Measurements from ENCODE around the gene AGA. TPM values are rescaled to one million over a fixed set of nuclear protein-coding genes. Genes with fewer than 3 reads are reported as not detected.

Gene AGA
- total RNA-seq, 1 experiment from 2014 or later: 18.3 TPM

GRCh38 chr4:177391953-177392352, 50.3 kb downstream of the AGA start:
- BruUV-seq (replicated peaks): no TSS peak
- H3K27me3 Mint-ChIP-seq (ENCODE audit: insufficient read depth, unreplicated experiment): no peaks in the 10 kb centered on the region
- no peaks in the 10 kb centered on the region for H3K36me3 Mint-ChIP-seq (ENCODE audit: insufficient read depth, unreplicated experiment)
- H3K4me3 Mint-ChIP-seq (ENCODE audit: unreplicated experiment): no peak overlapping the region
- peak; percentile 45 for DNase-seq (ENCODE audit: unreplicated experiment)
- no peak overlapping the region for H3K27ac Mint-ChIP-seq (ENCODE audit: low read depth, unreplicated experiment)
- intact Hi-C loops (cut with micrococcal nuclease): no loop called here
- TF ChIP-seq CTCF (IDR thresholded peaks at IDR 0.05; ENCODE audit: unreplicated experiment): no peak
- ChIA-PET POLR2A (no interaction called here), CTCF (no interaction called here)
- H3K4me1 Mint-ChIP-seq (ENCODE audit: insufficient read depth, unreplicated experiment): peaks cover 14% of the 10 kb centered on the region
- H3K9me3 Mint-ChIP-seq (ENCODE audit: unreplicated experiment): no peaks in the 10 kb centered on the region

GRCh38 chr4:177391287-177391686, 51.0 kb downstream of the AGA start:
- intact Hi-C loops (cut with micrococcal nuclease): no loop called here
- POLR2A ChIA-PET: no interaction called here
- BruUV-seq (replicated peaks): no TSS peak
- peaks cover 14% of the 10 kb centered on the region for H3K4me1 Mint-ChIP-seq (ENCODE audit: insufficient read depth, unreplicated experiment)
- no peak for TF ChIP-seq CTCF (IDR thresholded peaks at IDR 0.05; ENCODE audit: unreplicated experiment)
- no peak overlapping the region for H3K27ac Mint-ChIP-seq (ENCODE audit: low read depth, unreplicated experiment)
- H3K36me3 Mint-ChIP-seq (ENCODE audit: insufficient read depth, unreplicated experiment): no peaks in the 10 kb centered on the region
- no peak for DNase-seq (ENCODE audit: unreplicated experiment)
- H3K4me3 Mint-ChIP-seq (ENCODE audit: unreplicated experiment): no peak overlapping the region
- CTCF ChIA-PET: no interaction called here
- H3K27me3 Mint-ChIP-seq (ENCODE audit: insufficient read depth, unreplicated experiment): no peaks in the 10 kb centered on the region
- H3K9me3 Mint-ChIP-seq (ENCODE audit: unreplicated experiment): no peaks in the 10 kb centered on the region

- CTCF ChIA-PET: interaction anchor here (0.6 to 1.0 kb wide), 2 partner anchors 44 to 121 kb away, joined by 3 to 5 read pairs; no protein-coding TSS in a partner anchor
- H3K27ac Mint-ChIP-seq (ENCODE audit: low read depth, unreplicated experiment): no peak overlapping the region
These were observed 55.9 kb downstream of the AGA start for GRCh38 chr4:177386278-177386815.

GRCh38 chr4:177385576-177386277, 56.5 kb downstream of the AGA start:
- no peaks in the 10 kb centered on the region for H3K27me3 Mint-ChIP-seq (ENCODE audit: insufficient read depth, unreplicated experiment)
- no peak for DNase-seq (ENCODE audit: unreplicated experiment)
- H3K4me3 Mint-ChIP-seq (ENCODE audit: unreplicated experiment): no peak overlapping the region
- POLR2A ChIA-PET: interaction anchor here (0.6 kb wide), 1 partner anchor 1286 kb away, joined by 3 read pairs; no protein-coding TSS in a partner anchor
- H3K27ac Mint-ChIP-seq (ENCODE audit: low read depth, unreplicated experiment): no peak overlapping the region
- intact Hi-C loops (cut with micrococcal nuclease): no loop called here
- no peaks in the 10 kb centered on the region for H3K36me3 Mint-ChIP-seq (ENCODE audit: insufficient read depth, unreplicated experiment)
- CTCF ChIA-PET: no interaction called here
- peaks cover 5% of the 10 kb centered on the region for H3K4me1 Mint-ChIP-seq (ENCODE audit: insufficient read depth, unreplicated experiment)
- BruUV-seq (replicated peaks): no TSS peak
- H3K9me3 Mint-ChIP-seq (ENCODE audit: unreplicated experiment): no peaks in the 10 kb centered on the region
- no peak for TF ChIP-seq CTCF (IDR thresholded peaks at IDR 0.05; ENCODE audit: unreplicated experiment)

More at GRCh38 chr4:177386278-177386815, 55.9 kb downstream of the AGA start:
- Mint-ChIP-seq H3K36me3 (ENCODE audit: insufficient read depth, unreplicated experiment) (no peaks in the 10 kb centered on the region), H3K4me3 (ENCODE audit: unreplicated experiment) (no peak overlapping the region), H3K4me1 (ENCODE audit: insufficient read depth, unreplicated experiment) (peaks cover 5% of the 10 kb centered on the region), H3K9me3 (ENCODE audit: unreplicated experiment) (no peaks in the 10 kb centered on the region), H3K27me3 (ENCODE audit: insufficient read depth, unreplicated experiment) (no peaks in the 10 kb centered on the region)
- intact Hi-C loops (cut with micrococcal nuclease): no loop called here
- DNase-seq (ENCODE audit: unreplicated experiment): no peak
- TF ChIP-seq CTCF (IDR thresholded peaks at IDR 0.05; ENCODE audit: unreplicated experiment): no peak
- POLR2A ChIA-PET: no interaction called here
- no TSS peak for BruUV-seq (replicated peaks)
